ENCODE measurements around the gene CT47C1. TPM values are rescaled to one million over a fixed set of nuclear protein-coding genes. Genes with fewer than 3 reads are reported as not detected.

CT47C1 gene
- total RNA-seq, 2 donors from 2014 or later: not detected

GRCh38 chrX:119089619-119090018 is 16.8 kb downstream of the CT47C1 start:
- no peak overlapping the region for H3K27ac Mint-ChIP-seq
- ATAC-seq: no peak
- peaks cover 8% of the 10 kb centered on the region for H3K27me3 Mint-ChIP-seq
- H3K9me3 ChIP-seq (ENCODE audit: control insufficient read depth, low read length, poor library complexity, severe bottlenecking): no peaks in the 10 kb centered on the region
- no peaks in the 10 kb centered on the region for H3K4me1 Mint-ChIP-seq
- no peak for DNase-seq
- H3K36me3 Mint-ChIP-seq (ENCODE audit: low read depth): no peaks in the 10 kb centered on the region
- no peak overlapping the region for H3K4me3 Mint-ChIP-seq

GRCh38 chrX:119090627-119091026 is 17.8 kb downstream of the CT47C1 start:
- no peaks in the 10 kb centered on the region for H3K36me3 Mint-ChIP-seq (ENCODE audit: low read depth)
- H3K9me3 ChIP-seq (ENCODE audit: control insufficient read depth, low read length, poor library complexity, severe bottlenecking): no peaks in the 10 kb centered on the region
- H3K4me1 Mint-ChIP-seq: no peaks in the 10 kb centered on the region
- ATAC-seq (no peak), DNase-seq (no peak)
- H3K27me3 Mint-ChIP-seq: peaks cover 8% of the 10 kb centered on the region
- no peak overlapping the region for H3K27ac Mint-ChIP-seq
- H3K4me3 Mint-ChIP-seq: no peak overlapping the region

GRCh38 chrX:119093991-119094735 is 21.4 kb downstream of the CT47C1 start:
- peaks cover 14% of the 10 kb centered on the region for H3K27me3 Mint-ChIP-seq
- H3K9me3 ChIP-seq (ENCODE audit: control insufficient read depth, low read length, poor library complexity, severe bottlenecking): no peaks in the 10 kb centered on the region
- ATAC-seq (no peak), DNase-seq (no peak)
- H3K4me1 Mint-ChIP-seq: no peaks in the 10 kb centered on the region
- no peak overlapping the region for H3K4me3 Mint-ChIP-seq
- H3K36me3 Mint-ChIP-seq (ENCODE audit: low read depth): no peaks in the 10 kb centered on the region
- no peak overlapping the region for H3K27ac Mint-ChIP-seq

- no peak for DNase-seq
- H3K9me3 ChIP-seq (ENCODE audit: control insufficient read depth, low read length, poor library complexity, severe bottlenecking): no peaks in the 10 kb centered on the region
- H3K4me1 Mint-ChIP-seq: no peaks in the 10 kb centered on the region
- H3K27me3 Mint-ChIP-seq: peaks cover 14% of the 10 kb centered on the region
- H3K4me3 Mint-ChIP-seq: no peak overlapping the region
- no peak overlapping the region for H3K27ac Mint-ChIP-seq
- ATAC-seq: no peak
- no peaks in the 10 kb centered on the region for H3K36me3 Mint-ChIP-seq (ENCODE audit: low read depth)
These were observed 22.0 kb downstream of the CT47C1 start for GRCh38 chrX:119094819-119095218.

GRCh38 chrX:119095936-119096335 is 23.1 kb downstream of the CT47C1 start:
- no peak overlapping the region for H3K27ac Mint-ChIP-seq
- H3K9me3 ChIP-seq (ENCODE audit: control insufficient read depth, low read length, poor library complexity, severe bottlenecking): no peaks in the 10 kb centered on the region
- no peaks in the 10 kb centered on the region for H3K36me3 Mint-ChIP-seq (ENCODE audit: low read depth)
- DNase-seq (no peak), ATAC-seq (no peak)
- H3K4me1 Mint-ChIP-seq: no peaks in the 10 kb centered on the region
- no peak overlapping the region for H3K4me3 Mint-ChIP-seq
- H3K27me3 Mint-ChIP-seq: peaks cover 14% of the 10 kb centered on the region

GRCh38 chrX:119101168-119101567 is 28.4 kb downstream of the CT47C1 start:
- Mint-ChIP-seq H3K27ac (no peak overlapping the region), H3K4me1 (no peaks in the 10 kb centered on the region), H3K4me3 (no peak overlapping the region), H3K36me3 (ENCODE audit: low read depth) (no peaks in the 10 kb centered on the region), H3K27me3 (peaks cover 7% of the 10 kb centered on the region)
- no peaks in the 10 kb centered on the region for H3K9me3 ChIP-seq (ENCODE audit: control insufficient read depth, low read length, poor library complexity, severe bottlenecking)
- DNase-seq (no peak), ATAC-seq (no peak)

- H3K27ac Mint-ChIP-seq: no peak overlapping the region
- no peak for ATAC-seq
- H3K4me1 Mint-ChIP-seq: no peaks in the 10 kb centered on the region
These were observed 33.0 kb downstream of the CT47C1 start for GRCh38 chrX:119105826-119106225.

GRCh38 chrX:119107206-119107605 is 34.4 kb downstream of the CT47C1 start:
- H3K9me3 ChIP-seq (ENCODE audit: control insufficient read depth, low read length, poor library complexity, severe bottlenecking): no peaks in the 10 kb centered on the region
- ATAC-seq (no peak), DNase-seq (no peak)
- Mint-ChIP-seq H3K27ac (no peak overlapping the region), H3K4me1 (no peaks in the 10 kb centered on the region), H3K4me3 (no peak overlapping the region), H3K27me3 (peaks cover 4% of the 10 kb centered on the region), H3K36me3 (ENCODE audit: low read depth) (no peaks in the 10 kb centered on the region)

More at GRCh38 chrX:119105826-119106225, 33.0 kb downstream of the CT47C1 start:
- H3K4me3 Mint-ChIP-seq: no peak overlapping the region
- peaks cover 4% of the 10 kb centered on the region for H3K27me3 Mint-ChIP-seq
- H3K9me3 ChIP-seq (ENCODE audit: control insufficient read depth, low read length, poor library complexity, severe bottlenecking): no peaks in the 10 kb centered on the region
- no peaks in the 10 kb centered on the region for H3K36me3 Mint-ChIP-seq (ENCODE audit: low read depth)
- no peak for DNase-seq

GRCh38 chrX:119118780-119119395 is 46.1 kb downstream of the CT47C1 start:
- ATAC-seq: peak; percentile 75

GRCh38 chrX:119121341-119121740 is 48.5 kb downstream of the CT47C1 start:
- no peaks in the 10 kb centered on the region for H3K9me3 ChIP-seq (ENCODE audit: control insufficient read depth, low read length, poor library complexity, severe bottlenecking)
- Mint-ChIP-seq H3K27ac (no peak overlapping the region), H3K36me3 (ENCODE audit: low read depth) (no peaks in the 10 kb centered on the region), H3K4me1 (peaks cover 4% of the 10 kb centered on the region), H3K4me3 (no peak overlapping the region), H3K27me3 (no peaks in the 10 kb centered on the region)
- ATAC-seq: no peak
- DNase-seq: no peak

More at GRCh38 chrX:119118780-119119395, 46.1 kb downstream of the CT47C1 start:
- peak in 2 of 3 donors; percentile 10 to 19 for DNase-seq
- no peak overlapping the region for H3K27ac Mint-ChIP-seq
- H3K9me3 ChIP-seq (ENCODE audit: control insufficient read depth, low read length, poor library complexity, severe bottlenecking): no peaks in the 10 kb centered on the region
- H3K27me3 Mint-ChIP-seq: no peaks in the 10 kb centered on the region
- H3K36me3 Mint-ChIP-seq (ENCODE audit: low read depth): no peaks in the 10 kb centered on the region
- peaks cover 4% of the 10 kb centered on the region for H3K4me1 Mint-ChIP-seq
- H3K4me3 Mint-ChIP-seq: no peak overlapping the region

Other genes starting within 250 kb of the CT47C1 start
- not detected for gene ZCCHC12, start 249.2 kb upstream of the CT47C1 start, total RNA-seq
- gene LONRF3, start 98.4 kb upstream of the CT47C1 start, total RNA-seq: 10 to 100 TPM; 14.2 to 17.0 TPM
- gene KIAA1210, start 54.8 kb downstream of the CT47C1 start, total RNA-seq: not detected
- gene PGRMC1, start 163.3 kb downstream of the CT47C1 start, total RNA-seq: 10 to 100 TPM; 10.6 to 67.5 TPM